Uterus (tissue), 4 donors: Measurements from ENCODE around the gene ITSN2. TPM values are rescaled to one million over a fixed set of nuclear protein-coding genes. Genes with fewer than 3 reads are reported as not detected.

Source experiments
- DNase-seq, 2 donors: peaks; one replicate each; pipeline ENCODE4 v3.0.0-alpha.2; 2019 to 2020
- H3K27ac ChIP-seq, 2 donors: fragments of 200-600 bp; sonication (generic); 1 replicate in 1 of 2; 2 replicates in 1 of 2; pipeline ENCODE4 v1.5.1; 2016 to 2018
- H3K27me3 ChIP-seq, 2 donors: fragments of 200-600 bp; sonication (generic); one replicate each; pipeline ENCODE4 v1.5.1; 2018 to 2019; ENCODE audit warnings: control low read depth in 1 of 2
- H3K36me3 ChIP-seq, 2 donors: fragments of 200-600 bp; sonication (generic); one replicate each; pipeline ENCODE4 v1.5.1; 2019; ENCODE audit warnings: control low read depth in 1 of 2
- H3K4me1 ChIP-seq, 2 donors: fragments of 200-600 bp; sonication (generic); one replicate each; pipeline ENCODE4 v1.5.1; 2018 to 2019; ENCODE audit warnings: control low read depth in 1 of 2
- H3K4me3 ChIP-seq, 2 donors: fragments of 200-600 bp; sonication (generic); 1 replicate in 1 of 2; 2 replicates in 1 of 2; pipeline ENCODE4 v1.5.1; 2018 to 2019; ENCODE audit warnings: mild to moderate bottlenecking in 1 of 2
- H3K9me3 ChIP-seq, 2 donors: fragments of 200-600 bp; sonication (generic); one replicate each; pipeline ENCODE4 v1.5.1; 2019; ENCODE audit warnings: control low read depth in 1 of 2
- CTCF ChIP-seq, 4 experiments: fragments of 200-600 bp in 2 of 4; fragments of 450-650 bp in 2 of 4; sonication (generic) in 2 of 4; IDR thresholded peaks; one replicate each; pipeline ENCODE4 v1.5.1; 2016 to 2019; ENCODE audit warnings: antibody characterized with exemption in 4 of 4, mild to moderate bottlenecking in 2 of 4, moderate library complexity in 1 of 4
- POLR2A ChIP-seq, 2 donors: fragments of 450-650 bp; IDR thresholded peaks; one replicate each; pipeline ENCODE4 v1.6.1; 2016; ENCODE audit warnings: antibody characterized with exemption in 2 of 2, mild to moderate bottlenecking in 1 of 2, moderate library complexity in 1 of 2
- intact Hi-C: fragments of 100-400 bp; cut with DNase I; formaldehyde crosslinking; loops from one replicate; pipeline ENCODE4 v1.15.1; 2023; ENCODE audit warnings: low total_unique reads
- total RNA-seq, 4 donors: library from RNA; depleted of rRNA in 3 of 4; stranded (reverse); fragments of >200 nt in 3 of 4; gene quantifications; one replicate each; pipeline versions ENCODE4 v1.1.0 to v1.2.4, GENCODE V29; 2014 to 2023
- donor health status: DM: yes; HTN: yes; CAD: no.

ITSN2 gene
- total RNA-seq, 4 donors from 2014 or later: 11.0 to 71.9 (median 56.2) TPM

- Histone ChIP-seq H3K27ac (no peak overlapping the region), H3K9me3 (no peaks in the 10 kb centered on the region), H3K4me1 (no peaks in the 10 kb centered on the region), H3K4me3 (no peak overlapping the region), H3K27me3 (no peaks in the 10 kb centered on the region), H3K36me3 (no peaks in the 10 kb centered on the region)
- intact Hi-C loops: no loop called here
- TF ChIP-seq CTCF (IDR thresholded peaks at IDR 0.05) (no peak), POLR2A (IDR thresholded peaks at IDR 0.05) (no peak)
- no peak for DNase-seq
These were observed 74.7 kb downstream of the ITSN2 start for GRCh38 chr2:24285484-24286152.

GRCh38 chr2:24280645-24281044 lies 79.7 kb downstream of the ITSN2 start:
- no peak for DNase-seq
- Histone ChIP-seq H3K4me3 (no peak overlapping the region), H3K9me3 (no peaks in the 10 kb centered on the region)

GRCh38 chr2:24280161-24280560 lies 80.2 kb downstream of the ITSN2 start:
- Histone ChIP-seq H3K27ac (no peak overlapping the region), H3K4me3 (no peak overlapping the region), H3K4me1 (no peaks in the 10 kb centered on the region), H3K9me3 (no peaks in the 10 kb centered on the region), H3K36me3 (no peaks in the 10 kb centered on the region), H3K27me3 (no peaks in the 10 kb centered on the region)
- TF ChIP-seq CTCF (IDR thresholded peaks at IDR 0.05) (no peak), POLR2A (IDR thresholded peaks at IDR 0.05) (no peak)
- DNase-seq: no peak
- intact Hi-C loops: no loop called here

More at GRCh38 chr2:24280645-24281044, 79.7 kb downstream of the ITSN2 start:
- no peak for TF ChIP-seq CTCF (IDR thresholded peaks at IDR 0.05)
- TF ChIP-seq POLR2A (IDR thresholded peaks at IDR 0.05): no peak
- Histone ChIP-seq H3K27ac (no peak overlapping the region), H3K4me1 (no peaks in the 10 kb centered on the region), H3K36me3 (no peaks in the 10 kb centered on the region), H3K27me3 (no peaks in the 10 kb centered on the region)
- intact Hi-C loops: no loop called here

GRCh38 chr2:24276349-24276899 lies 83.9 kb downstream of the ITSN2 start:
- H3K9me3 ChIP-seq: no peaks in the 10 kb centered on the region
- H3K4me3 ChIP-seq: no peak overlapping the region
- no peak for TF ChIP-seq CTCF (IDR thresholded peaks at IDR 0.05)
- TF ChIP-seq POLR2A (IDR thresholded peaks at IDR 0.05): no peak
- H3K4me1 ChIP-seq: no peaks in the 10 kb centered on the region
- no peaks in the 10 kb centered on the region for H3K27me3 ChIP-seq
- DNase-seq: no peak
- no peaks in the 10 kb centered on the region for H3K36me3 ChIP-seq
- intact Hi-C loops: no loop called here
- H3K27ac ChIP-seq: no peak overlapping the region

- H3K4me1 ChIP-seq: no peaks in the 10 kb centered on the region
- TF ChIP-seq POLR2A (IDR thresholded peaks at IDR 0.05) (no peak), CTCF (IDR thresholded peaks at IDR 0.05) (no peak)
- H3K27ac ChIP-seq: no peak overlapping the region
- no peak for DNase-seq
- no peaks in the 10 kb centered on the region for H3K9me3 ChIP-seq
- intact Hi-C loops: no loop called here
- no peaks in the 10 kb centered on the region for H3K36me3 ChIP-seq
- H3K27me3 ChIP-seq: no peaks in the 10 kb centered on the region
- H3K4me3 ChIP-seq: no peak overlapping the region
These were observed 85.5 kb downstream of the ITSN2 start for GRCh38 chr2:24274809-24275208.
